ENCODE results near the gene HGFAC. TPM values are rescaled to one million over a fixed set of nuclear protein-coding genes. Genes with fewer than 3 reads are reported as not detected.

The HGFAC gene
- total and polyA plus RNA-seq, 2 of the 13 experiments (the other 11 are each of a cell fraction or from before 2014, with no cell fraction given): 8.5 to 63.6 TPM

GRCh38 chr4:3420956-3421355, 20.8 kb upstream of the HGFAC start:
- in situ Hi-C loops (cut with HindIII; ENCODE audit: extremely low pct_ligation_motif_present, low pct_unique_long_range_greater_than_20kb): no loop called here
- Histone ChIP-seq H4K20me1 (ENCODE audit: insufficient read depth, low read length) (no peaks in the 10 kb centered on the region), H3K36me3 (replicated peaks in 1 of 2; ENCODE audit: control insufficient read depth in 1 of 2, insufficient read depth in 2 of 2, low read length in 2 of 2) (peaks cover 17 to 60% of the 10 kb centered on the region in 2 experiments; a peak in 4 of 5 replicates), H3K9ac (ENCODE audit: insufficient read depth, low read depth, low read length) (no peak overlapping the region), H3K9me3 (ENCODE audit: low read length) (no peaks in the 10 kb centered on the region), H3K4me1 (ENCODE audit: insufficient read depth, low read length) (no peaks in the 10 kb centered on the region), H3K27me3 (ENCODE audit: control insufficient read depth in 1 of 2, insufficient read depth in 2 of 2, low read length in 2 of 2) (no peaks in the 10 kb centered on the region), H3K4me3 (replicated peaks in 1 of 3; ENCODE audit: insufficient read depth in 1 of 3, low read depth in 2 of 3, low read length in 3 of 3) (no peak overlapping the region), H3K27ac (ENCODE audit: extremely low read length, insufficient read depth, low read length) (no peak overlapping the region), H3K79me2 (ENCODE audit: insufficient read depth, low read length) (no peaks in the 10 kb centered on the region), H2AFZ (ENCODE audit: low read length) (no peak overlapping the region), H3K4me2 (ENCODE audit: low read depth, low read length) (no peak overlapping the region)
- POLR2A ChIA-PET: no interaction called here
- DNase-seq (ENCODE audit: low spot score) (no peak), ATAC-seq (no peak), FAIRE-seq (no peak)
- WGBS (ENCODE audit: low lambda C conversion rate): 96% methylated on average over 10 of the region's 10 CpGs
- TF ChIP-seq ZNF761 (CRISPR knock-in tag; conservative IDR thresholded peaks at IDR 0.05) (no peak), PLSCR1 (CRISPR knock-in tag; IDR thresholded peaks at IDR 0.05; ENCODE audit: borderline replicate concordance) (no peak), LRRFIP1 (CRISPR knock-in tag; conservative IDR thresholded peaks at IDR 0.05) (no peak), ZNF33A (CRISPR knock-in tag; IDR thresholded peaks at IDR 0.05; ENCODE audit: borderline replicate concordance) (no peak), NFE2L1 (CRISPR knock-in tag; IDR thresholded peaks at IDR 0.05; ENCODE audit: borderline replicate concordance) (no peak), ZNF329 (CRISPR knock-in tag; IDR thresholded peaks at IDR 0.05; ENCODE audit: low read depth) (no peak), ZIK1 (CRISPR knock-in tag; IDR thresholded peaks at IDR 0.05; ENCODE audit: borderline replicate concordance, low read depth) (no peak), ZNF12 (CRISPR knock-in tag; IDR thresholded peaks at IDR 0.05) (no peak), ETV6 (CRISPR knock-in tag; conservative IDR thresholded peaks at IDR 0.05) (no peak), REL (CRISPR knock-in tag; conservative IDR thresholded peaks at IDR 0.05) (no peak), ATAD3A (CRISPR knock-in tag; IDR thresholded peaks at IDR 0.05) (no peak), ZGPAT (CRISPR knock-in tag; IDR thresholded peaks at IDR 0.05) (no peak), TRAFD1 (CRISPR knock-in tag; IDR thresholded peaks at IDR 0.05; ENCODE audit: borderline replicate concordance) (no peak), AHR (CRISPR knock-in tag; IDR thresholded peaks at IDR 0.05) (no peak), ZSCAN12 (CRISPR knock-in tag; IDR thresholded peaks at IDR 0.05) (no peak), RAD51 (IDR thresholded peaks at IDR 0.05; ENCODE audit: borderline replicate concordance) (no peak)
- TF ChIP-seq, protein P1, sequence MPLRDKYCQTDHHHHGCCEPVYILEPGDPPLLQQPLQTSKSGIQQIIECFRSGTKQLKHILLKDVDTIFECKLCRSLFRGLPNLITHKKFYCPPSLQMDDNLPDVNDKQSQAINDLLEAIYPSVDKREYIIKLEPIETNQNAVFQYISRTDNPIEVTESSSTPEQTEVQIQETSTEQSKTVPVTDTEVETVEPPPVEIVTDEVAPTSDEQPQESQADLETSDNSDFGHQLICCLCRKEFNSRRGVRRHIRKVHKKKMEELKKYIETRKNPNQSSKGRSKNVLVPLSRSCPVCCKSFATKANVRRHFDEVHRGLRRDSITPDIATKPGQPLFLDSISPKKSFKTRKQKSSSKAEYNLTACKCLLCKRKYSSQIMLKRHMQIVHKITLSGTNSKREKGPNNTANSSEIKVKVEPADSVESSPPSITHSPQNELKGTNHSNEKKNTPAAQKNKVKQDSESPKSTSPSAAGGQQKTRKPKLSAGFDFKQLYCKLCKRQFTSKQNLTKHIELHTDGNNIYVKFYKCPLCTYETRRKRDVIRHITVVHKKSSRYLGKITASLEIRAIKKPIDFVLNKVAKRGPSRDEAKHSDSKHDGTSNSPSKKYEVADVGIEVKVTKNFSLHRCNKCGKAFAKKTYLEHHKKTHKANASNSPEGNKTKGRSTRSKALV (CRISPR knock-in tag; IDR thresholded peaks at IDR 0.05): no peak
- intact Hi-C loops (cut with micrococcal nuclease; ENCODE audit: unreplicated experiment): no loop called here
- no TSS peak for BruUV-seq (replicated peaks)
- CTCF ChIA-PET (ENCODE audit: low intra/inter-chr PET ratio, low total read pairs): no interaction called here

Data from HepG2 (cell line).